HepG2 (cell line): ENCODE measurements around the gene LRBA. TPM values are rescaled to one million over a fixed set of nuclear protein-coding genes. Genes with fewer than 3 reads are reported as not detected.

Experiments used
- HDAC2 ChIP-seq: sonication (generic); formaldehyde crosslinking; IDR thresholded peaks from 2 replicates; pipeline ENCODE4 v1.4.0; 2020; ENCODE audit warnings: missing genetic modification reagents
- KLF15 ChIP-seq: sonication (generic); formaldehyde crosslinking; IDR thresholded peaks from 2 replicates; pipeline ENCODE4 v1.8.1; 2023; ENCODE audit warnings: borderline replicate concordance, mild to moderate bottlenecking, inconsistent platforms, missing genetic modification reagents, mixed read lengths
- MAZ ChIP-seq, 2 experiments: sonication (generic) in 1 of 2; formaldehyde crosslinking in 1 of 2; IDR thresholded peaks; 2 replicates each; pipeline versions ENCODE4 v1.5.0 to v1.6.1; 2012 to 2020; ENCODE audit warnings: low read depth in 2 of 2, mild to moderate bottlenecking in 2 of 2, borderline replicate concordance in 1 of 2, improper control_type of control experiment in 1 of 2, low read length in 1 of 2, missing genetic modification reagents in 1 of 2, moderate library complexity in 1 of 2
- NFIB ChIP-seq: sonication (generic); formaldehyde crosslinking; IDR thresholded peaks from 2 replicates; pipeline ENCODE4 v1.9.0; 2021; ENCODE audit warnings: missing genetic modification reagents, mild to moderate bottlenecking, borderline replicate concordance
- NFYC ChIP-seq: IDR thresholded peaks from 2 replicates; pipeline ENCODE4 v1.6.1; 2016; ENCODE audit warnings: missing genetic modification reagents, missing compliant biosample characterization
- PHF21A ChIP-seq: sonication (generic); formaldehyde crosslinking; IDR thresholded peaks from 2 replicates; pipeline ENCODE4 v1.5.0; 2020; ENCODE audit warnings: mild to moderate bottlenecking, missing genetic modification reagents
- RELA ChIP-seq: sonication (generic); formaldehyde crosslinking; IDR thresholded peaks from 2 replicates; pipeline ENCODE4 v1.4.0; 2020; ENCODE audit warnings: missing genetic modification reagents
- ZBTB3 ChIP-seq: sonication (generic); formaldehyde crosslinking; IDR thresholded peaks from 2 replicates; pipeline ENCODE4 v1.4.0; 2020; ENCODE audit warnings: low read depth, mild to moderate bottlenecking, moderate library complexity, missing genetic modification reagents, borderline replicate concordance
- ZNF34 ChIP-seq: sonication (generic); formaldehyde crosslinking; IDR thresholded peaks from 2 replicates; pipeline ENCODE4 v1.4.0; 2020; ENCODE audit warnings: mild to moderate bottlenecking, missing genetic modification reagents, borderline replicate concordance
- polyA plus RNA-seq, 8 experiments: library from polyadenylated mRNA; depleted of rRNA in 3 of 8; stranded (reverse) in 7 of 8; unstranded in 1 of 8; fragments of >200 nt; fragmentation: Illumina TruSeq in 4 of 8; extraction: Trizol in 4 of 8; gene quantifications; 2 replicates each; pipeline versions ENCODE4 v1.2.1 to v1.2.3, GENCODE V29; 2011 to 2016; ENCODE audit warnings: low read depth in 4 of 8, missing spikeins in 1 of 8, mixed read lengths in 1 of 8; ENCODE audit not compliant: insufficient read depth in 1 of 8
- total RNA-seq, 5 experiments: library from RNA; depleted of rRNA; stranded (reverse); fragments of >200 nt; fragmentation: Illumina TruSeq; extraction: Trizol; gene quantifications; 2 replicates each; pipeline ENCODE4 v1.2.3, GENCODE V29; 2016; ENCODE audit warnings: low read depth in 1 of 5
- TF ChIP-seq, protein P1 (sequence below), 2 experiments: sonication (generic) in 1 of 2; formaldehyde crosslinking in 1 of 2; IDR thresholded peaks; 2 replicates each; pipeline versions ENCODE4 v1.4.0 to v1.6.1; 2016 to 2020; ENCODE audit warnings: borderline replicate concordance in 1 of 2, low read depth in 1 of 2, mild to moderate bottlenecking in 1 of 2, missing genetic modification reagents in 1 of 2
- TF ChIP-seq, protein P2 (sequence below): IDR thresholded peaks from 2 replicates; pipeline ENCODE4 v1.6.1; 2018; ENCODE audit warnings: missing genetic modification reagents, mild to moderate bottlenecking, missing compliant biosample characterization
- TF ChIP-seq, protein P3 (sequence below): sonication (generic); formaldehyde crosslinking; IDR thresholded peaks from one replicate; pipeline ENCODE4 v1.5.1; 2020; ENCODE audit warnings: mild to moderate bottlenecking, missing genetic modification reagents; ENCODE audit errors: not compliant biosample characterization

The LRBA gene
- total and polyA plus RNA-seq, 2 of the 13 experiments (the other 11 are each of a cell fraction or from before 2014, with no cell fraction given) = 21.0 to 37.2 TPM

DNA sequence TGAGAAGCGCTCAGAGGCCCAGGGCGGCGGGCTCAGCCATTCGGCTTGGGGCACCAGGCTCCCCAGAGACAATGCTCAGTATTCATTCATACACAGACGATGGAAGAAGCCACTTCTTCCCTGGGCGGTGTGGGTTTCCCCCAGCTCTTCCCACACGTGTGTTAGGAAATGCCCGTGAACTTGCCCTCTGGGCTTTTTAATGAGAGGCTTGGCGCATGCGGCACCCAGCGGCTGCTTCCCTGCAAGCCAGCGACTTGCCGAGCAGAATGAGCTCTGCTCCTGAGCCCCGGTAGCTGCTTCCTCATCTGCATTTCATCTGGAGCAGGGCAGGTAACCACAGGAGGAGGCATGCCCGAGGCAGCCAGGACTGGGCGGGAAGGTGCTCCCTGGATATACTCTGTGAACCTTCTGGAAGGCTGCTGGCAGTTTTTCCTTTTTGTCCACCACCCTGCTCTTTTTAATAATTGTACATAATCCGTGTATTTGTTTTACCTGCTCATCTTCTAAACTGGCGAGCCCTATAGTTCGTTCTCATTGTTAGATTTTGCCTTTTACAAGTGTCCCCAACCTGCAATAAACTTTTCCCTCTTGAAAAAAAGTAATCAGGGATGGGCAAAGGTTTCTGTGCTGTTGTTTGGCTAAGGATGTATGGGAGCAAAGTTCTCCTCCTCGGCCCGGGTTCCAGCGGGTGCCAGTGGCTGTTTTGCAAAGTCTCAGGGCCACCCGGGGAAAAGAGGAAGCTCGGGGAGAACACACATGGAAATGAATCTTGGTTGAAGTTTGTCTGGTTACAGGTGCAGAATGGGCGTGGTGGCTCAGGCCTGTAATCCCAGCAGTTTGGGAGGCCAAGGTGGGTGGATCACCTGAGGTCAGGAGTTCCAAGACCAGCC, 758.0 kb downstream of the LRBA start (continued):
- TF ChIP-seq, protein P1, sequence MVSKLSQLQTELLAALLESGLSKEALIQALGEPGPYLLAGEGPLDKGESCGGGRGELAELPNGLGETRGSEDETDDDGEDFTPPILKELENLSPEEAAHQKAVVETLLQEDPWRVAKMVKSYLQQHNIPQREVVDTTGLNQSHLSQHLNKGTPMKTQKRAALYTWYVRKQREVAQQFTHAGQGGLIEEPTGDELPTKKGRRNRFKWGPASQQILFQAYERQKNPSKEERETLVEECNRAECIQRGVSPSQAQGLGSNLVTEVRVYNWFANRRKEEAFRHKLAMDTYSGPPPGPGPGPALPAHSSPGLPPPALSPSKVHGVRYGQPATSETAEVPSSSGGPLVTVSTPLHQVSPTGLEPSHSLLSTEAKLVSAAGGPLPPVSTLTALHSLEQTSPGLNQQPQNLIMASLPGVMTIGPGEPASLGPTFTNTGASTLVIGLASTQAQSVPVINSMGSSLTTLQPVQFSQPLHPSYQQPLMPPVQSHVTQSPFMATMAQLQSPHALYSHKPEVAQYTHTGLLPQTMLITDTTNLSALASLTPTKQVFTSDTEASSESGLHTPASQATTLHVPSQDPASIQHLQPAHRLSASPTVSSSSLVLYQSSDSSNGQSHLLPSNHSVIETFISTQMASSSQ (IDR thresholded peaks at IDR 0.05; ENCODE audit: low read depth) = no peak
- TF ChIP-seq, protein P1 (CRISPR knock-in tag; IDR thresholded peaks at IDR 0.05; ENCODE audit: borderline replicate concordance) = no peak; the same call in 1 of the 2 replicates
- TF ChIP-seq, protein P2, sequence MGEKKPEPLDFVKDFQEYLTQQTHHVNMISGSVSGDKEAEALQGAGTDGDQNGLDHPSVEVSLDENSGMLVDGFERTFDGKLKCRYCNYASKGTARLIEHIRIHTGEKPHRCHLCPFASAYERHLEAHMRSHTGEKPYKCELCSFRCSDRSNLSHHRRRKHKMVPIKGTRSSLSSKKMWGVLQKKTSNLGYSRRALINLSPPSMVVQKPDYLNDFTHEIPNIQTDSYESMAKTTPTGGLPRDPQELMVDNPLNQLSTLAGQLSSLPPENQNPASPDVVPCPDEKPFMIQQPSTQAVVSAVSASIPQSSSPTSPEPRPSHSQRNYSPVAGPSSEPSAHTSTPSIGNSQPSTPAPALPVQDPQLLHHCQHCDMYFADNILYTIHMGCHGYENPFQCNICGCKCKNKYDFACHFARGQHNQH = 0 out of 2 replicates have a peak, but pooled peaks have one; percentile 41
- TF ChIP-seq ZNF34 (CRISPR knock-in tag) (no peak), NFIB (no peak), KLF15 (CRISPR knock-in tag) (no peak), HDAC2 (CRISPR knock-in tag) (peak; percentile 13; the same call in 1 of the 2 replicates), MAZ (IDR thresholded peaks at IDR 0.05; ENCODE audit: borderline replicate concordance, low read depth, low read length) (no peak), MAZ (CRISPR knock-in tag; IDR thresholded peaks at IDR 0.05; ENCODE audit: low read depth) (no peak), NFYC (CRISPR knock-in tag) (no peak), RELA (CRISPR knock-in tag) (no peak), PHF21A (peak; percentile 49; the same call in 1 of the 2 replicates), ZBTB3 (CRISPR knock-in tag) (0 out of 2 replicates have a peak, but pooled peaks have one; percentile 25)
- TF ChIP-seq, protein P3, sequence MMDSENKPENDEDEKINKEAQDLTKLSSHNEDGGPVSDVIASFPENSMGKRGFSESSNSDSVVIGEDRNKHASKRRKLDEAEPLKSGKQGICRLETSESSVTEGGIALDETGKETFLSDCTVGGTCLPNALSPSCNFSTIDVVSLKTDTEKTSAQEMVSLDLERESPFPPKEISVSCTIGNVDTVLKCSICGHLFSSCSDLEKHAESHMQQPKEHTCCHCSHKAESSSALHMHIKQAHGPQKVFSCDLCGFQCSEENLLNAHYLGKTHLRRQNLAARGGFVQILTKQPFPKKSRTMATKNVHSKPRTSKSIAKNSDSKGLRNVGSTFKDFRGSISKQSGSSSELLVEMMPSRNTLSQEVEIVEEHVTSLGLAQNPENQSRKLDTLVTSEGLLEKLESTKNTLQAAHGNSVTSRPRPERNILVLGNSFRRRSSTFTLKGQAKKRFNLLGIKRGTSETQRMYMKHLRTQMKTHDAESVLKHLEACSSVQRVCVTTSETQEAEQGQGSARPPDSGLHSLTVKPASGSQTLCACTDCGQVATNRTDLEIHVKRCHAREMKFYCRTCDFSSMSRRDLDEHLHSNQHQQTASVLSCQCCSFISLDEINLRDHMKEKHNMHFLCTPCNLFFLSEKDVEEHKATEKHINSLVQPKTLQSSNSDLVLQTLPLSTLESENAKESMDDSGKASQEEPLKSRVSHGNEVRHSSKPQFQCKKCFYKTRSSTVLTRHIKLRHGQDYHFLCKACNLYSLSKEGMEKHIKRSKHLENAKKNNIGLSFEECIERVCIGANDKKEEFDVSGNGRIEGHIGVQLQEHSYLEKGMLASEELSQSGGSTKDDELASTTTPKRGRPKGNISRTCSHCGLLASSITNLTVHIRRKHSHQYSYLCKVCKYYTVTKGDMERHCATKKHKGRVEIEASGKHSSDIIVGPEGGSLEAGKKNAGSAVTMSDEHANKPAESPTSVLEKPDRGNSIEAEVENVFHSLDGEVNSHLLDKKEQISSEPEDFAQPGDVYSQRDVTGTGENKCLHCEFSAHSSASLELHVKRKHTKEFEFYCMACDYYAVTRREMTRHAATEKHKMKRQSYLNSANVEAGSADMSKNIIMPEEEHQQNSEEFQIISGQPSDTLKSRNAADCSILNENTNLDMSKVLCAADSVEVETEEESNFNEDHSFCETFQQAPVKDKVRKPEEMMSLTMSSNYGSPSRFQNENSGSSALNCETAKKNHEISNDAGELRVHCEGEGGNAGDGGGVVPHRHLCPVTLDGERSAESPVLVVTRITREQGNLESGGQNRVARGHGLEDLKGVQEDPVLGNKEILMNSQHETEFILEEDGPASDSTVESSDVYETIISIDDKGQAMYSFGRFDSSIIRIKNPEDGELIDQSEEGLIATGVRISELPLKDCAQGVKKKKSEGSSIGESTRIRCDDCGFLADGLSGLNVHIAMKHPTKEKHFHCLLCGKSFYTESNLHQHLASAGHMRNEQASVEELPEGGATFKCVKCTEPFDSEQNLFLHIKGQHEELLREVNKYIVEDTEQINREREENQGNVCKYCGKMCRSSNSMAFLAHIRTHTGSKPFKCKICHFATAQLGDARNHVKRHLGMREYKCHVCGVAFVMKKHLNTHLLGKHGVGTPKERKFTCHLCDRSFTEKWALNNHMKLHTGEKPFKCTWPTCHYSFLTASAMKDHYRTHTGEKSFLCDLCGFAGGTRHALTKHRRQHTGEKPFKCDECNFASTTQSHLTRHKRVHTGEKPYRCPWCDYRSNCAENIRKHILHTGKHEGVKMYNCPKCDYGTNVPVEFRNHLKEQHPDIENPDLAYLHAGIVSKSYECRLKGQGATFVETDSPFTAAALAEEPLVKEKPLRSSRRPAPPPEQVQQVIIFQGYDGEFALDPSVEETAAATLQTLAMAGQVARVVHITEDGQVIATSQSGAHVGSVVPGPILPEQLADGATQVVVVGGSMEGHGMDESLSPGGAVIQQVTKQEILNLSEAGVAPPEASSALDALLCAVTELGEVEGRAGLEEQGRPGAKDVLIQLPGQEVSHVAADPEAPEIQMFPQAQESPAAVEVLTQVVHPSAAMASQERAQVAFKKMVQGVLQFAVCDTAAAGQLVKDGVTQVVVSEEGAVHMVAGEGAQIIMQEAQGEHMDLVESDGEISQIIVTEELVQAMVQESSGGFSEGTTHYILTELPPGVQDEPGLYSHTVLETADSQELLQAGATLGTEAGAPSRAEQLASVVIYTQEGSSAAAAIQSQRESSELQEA (CRISPR knock-in tag) = no peak
